ENCODE measurements around the gene CCDC136. TPM values are rescaled to one million over a fixed set of nuclear protein-coding genes. Genes with fewer than 3 reads are reported as not detected.

Gene CCDC136
- total RNA-seq, 1 donor from 2014 or later, result 3.0 TPM

DNA sequence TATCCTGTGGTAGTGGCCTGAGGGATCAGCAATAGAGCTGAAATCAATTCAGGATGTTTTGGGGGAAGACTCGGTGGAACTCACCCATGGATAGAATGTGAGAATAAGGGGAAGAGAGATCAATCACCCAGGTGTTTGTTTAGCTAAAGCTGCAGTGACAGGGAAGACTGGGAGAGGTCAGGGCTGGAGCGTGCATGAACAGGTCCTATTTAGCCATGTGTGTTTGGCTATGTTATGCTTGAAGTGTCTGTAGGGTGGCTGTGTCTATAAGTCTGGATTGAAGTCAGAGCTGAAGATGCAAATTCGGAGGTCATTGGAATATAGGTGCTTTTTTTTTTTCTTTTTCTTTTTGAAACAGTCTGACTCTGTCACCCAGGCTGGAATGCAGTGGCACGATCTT is 75.5 kb downstream of the CCDC136 start:
- Histone ChIP-seq H3K36me3 (peaks cover 18% of the 10 kb centered on the region), H3K9me3 (no peaks in the 10 kb centered on the region), H3K27me3 (ENCODE audit: low read depth) (peaks cover 11% of the 10 kb centered on the region), H3K4me1 (peaks cover 36% of the 10 kb centered on the region), H3K4me3 (no peak overlapping the region), H3K27ac (no peak overlapping the region)
- TF ChIP-seq, protein P1, sequence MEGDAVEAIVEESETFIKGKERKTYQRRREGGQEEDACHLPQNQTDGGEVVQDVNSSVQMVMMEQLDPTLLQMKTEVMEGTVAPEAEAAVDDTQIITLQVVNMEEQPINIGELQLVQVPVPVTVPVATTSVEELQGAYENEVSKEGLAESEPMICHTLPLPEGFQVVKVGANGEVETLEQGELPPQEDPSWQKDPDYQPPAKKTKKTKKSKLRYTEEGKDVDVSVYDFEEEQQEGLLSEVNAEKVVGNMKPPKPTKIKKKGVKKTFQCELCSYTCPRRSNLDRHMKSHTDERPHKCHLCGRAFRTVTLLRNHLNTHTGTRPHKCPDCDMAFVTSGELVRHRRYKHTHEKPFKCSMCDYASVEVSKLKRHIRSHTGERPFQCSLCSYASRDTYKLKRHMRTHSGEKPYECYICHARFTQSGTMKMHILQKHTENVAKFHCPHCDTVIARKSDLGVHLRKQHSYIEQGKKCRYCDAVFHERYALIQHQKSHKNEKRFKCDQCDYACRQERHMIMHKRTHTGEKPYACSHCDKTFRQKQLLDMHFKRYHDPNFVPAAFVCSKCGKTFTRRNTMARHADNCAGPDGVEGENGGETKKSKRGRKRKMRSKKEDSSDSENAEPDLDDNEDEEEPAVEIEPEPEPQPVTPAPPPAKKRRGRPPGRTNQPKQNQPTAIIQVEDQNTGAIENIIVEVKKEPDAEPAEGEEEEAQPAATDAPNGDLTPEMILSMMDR (IDR thresholded peaks at IDR 0.05), result no peak
- intact Hi-C loops (cut with DNase I), result no loop called here
- ATAC-seq (no peak), DNase-seq (no peak)

DNA sequence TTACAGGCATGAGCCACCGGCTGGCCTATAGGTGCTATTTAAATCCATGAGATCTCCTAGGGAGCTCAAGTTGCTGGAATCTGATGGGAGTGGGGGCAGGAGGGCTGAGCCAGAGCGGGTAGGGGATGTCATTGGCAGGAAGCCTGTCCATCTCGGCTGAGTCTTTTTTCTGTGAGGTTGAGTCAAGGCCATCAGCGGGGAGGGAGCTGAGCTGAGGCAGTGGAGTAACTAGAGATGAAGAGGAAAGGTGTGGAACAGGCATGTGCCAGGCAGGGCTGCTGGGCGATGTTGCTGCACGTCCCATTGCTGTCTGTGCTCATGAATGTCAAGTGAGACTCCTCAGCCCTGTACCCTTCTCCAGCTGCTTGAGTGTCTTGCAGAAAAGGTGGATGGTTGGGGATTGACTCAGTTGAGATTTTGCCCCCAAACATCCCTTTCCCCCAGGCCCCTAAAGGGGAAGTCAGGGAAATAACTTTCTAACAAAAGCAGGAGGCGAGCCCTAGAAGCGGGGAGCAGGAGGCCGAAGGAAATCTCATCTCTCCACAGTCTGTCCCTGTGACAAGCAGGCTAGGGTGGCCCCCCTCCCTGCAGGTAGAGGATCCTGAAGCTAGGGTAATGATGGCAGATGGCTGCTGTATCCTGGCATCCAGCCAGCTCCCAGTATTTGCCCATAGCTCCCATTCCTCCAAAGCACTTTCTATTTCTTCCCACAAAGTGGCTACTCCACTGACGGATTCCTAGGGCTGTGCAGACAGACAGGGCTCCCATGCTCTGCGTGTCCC is 76.3 kb downstream of the CCDC136 start:
- H3K27me3 ChIP-seq (ENCODE audit: low read depth), result peaks cover 11% of the 10 kb centered on the region
- no peak for DNase-seq
- peaks cover 36% of the 10 kb centered on the region for H3K4me1 ChIP-seq
- H3K4me3 ChIP-seq, result no peak overlapping the region
- H3K9me3 ChIP-seq, result no peaks in the 10 kb centered on the region
- no peak overlapping the region for H3K27ac ChIP-seq
- peaks cover 18% of the 10 kb centered on the region for H3K36me3 ChIP-seq
- ATAC-seq, result no peak
- TF ChIP-seq, protein P1 (IDR thresholded peaks at IDR 0.05), result no peak
- intact Hi-C loops (cut with DNase I), result no loop called here

DNA sequence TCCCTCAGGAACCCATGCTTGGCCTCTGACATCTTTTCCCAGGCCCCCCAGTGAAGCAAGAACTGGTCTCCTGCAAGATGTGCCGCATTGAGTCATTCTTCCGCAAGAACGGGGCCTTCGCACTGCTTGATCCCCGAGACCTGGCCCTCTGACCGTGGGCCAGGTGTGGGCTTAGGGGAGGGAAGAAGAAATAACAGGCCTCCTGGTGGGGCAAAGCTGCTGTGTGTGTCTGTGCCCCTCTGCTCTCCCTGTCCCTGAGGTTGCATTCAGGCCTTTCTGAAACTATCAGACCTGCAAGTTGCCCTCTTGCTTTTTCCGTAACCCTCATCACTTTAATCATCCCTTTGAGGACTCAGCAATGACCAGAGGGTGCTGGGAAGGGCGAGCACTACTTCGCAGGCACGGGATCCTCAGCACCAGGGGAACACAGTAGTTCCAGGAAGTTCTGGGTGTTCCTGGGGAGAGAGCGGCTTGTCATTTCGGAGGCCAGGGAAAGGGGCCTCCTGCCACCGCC is 76.9 kb downstream of the CCDC136 start:
- Histone ChIP-seq H3K9me3 (no peaks in the 10 kb centered on the region), H3K4me1 (peaks cover 31% of the 10 kb centered on the region), H3K27ac (no peak overlapping the region), H3K36me3 (peaks cover 18% of the 10 kb centered on the region), H3K27me3 (ENCODE audit: low read depth) (peaks cover 11% of the 10 kb centered on the region), H3K4me3 (peak overlapping the region; percentile 64)
- DNase-seq, result no peak
- TF ChIP-seq, protein P1 (IDR thresholded peaks at IDR 0.05), result no peak
- peak; percentile 13 to 23 for ATAC-seq
- intact Hi-C loops (cut with DNase I), result no loop called here

DNA sequence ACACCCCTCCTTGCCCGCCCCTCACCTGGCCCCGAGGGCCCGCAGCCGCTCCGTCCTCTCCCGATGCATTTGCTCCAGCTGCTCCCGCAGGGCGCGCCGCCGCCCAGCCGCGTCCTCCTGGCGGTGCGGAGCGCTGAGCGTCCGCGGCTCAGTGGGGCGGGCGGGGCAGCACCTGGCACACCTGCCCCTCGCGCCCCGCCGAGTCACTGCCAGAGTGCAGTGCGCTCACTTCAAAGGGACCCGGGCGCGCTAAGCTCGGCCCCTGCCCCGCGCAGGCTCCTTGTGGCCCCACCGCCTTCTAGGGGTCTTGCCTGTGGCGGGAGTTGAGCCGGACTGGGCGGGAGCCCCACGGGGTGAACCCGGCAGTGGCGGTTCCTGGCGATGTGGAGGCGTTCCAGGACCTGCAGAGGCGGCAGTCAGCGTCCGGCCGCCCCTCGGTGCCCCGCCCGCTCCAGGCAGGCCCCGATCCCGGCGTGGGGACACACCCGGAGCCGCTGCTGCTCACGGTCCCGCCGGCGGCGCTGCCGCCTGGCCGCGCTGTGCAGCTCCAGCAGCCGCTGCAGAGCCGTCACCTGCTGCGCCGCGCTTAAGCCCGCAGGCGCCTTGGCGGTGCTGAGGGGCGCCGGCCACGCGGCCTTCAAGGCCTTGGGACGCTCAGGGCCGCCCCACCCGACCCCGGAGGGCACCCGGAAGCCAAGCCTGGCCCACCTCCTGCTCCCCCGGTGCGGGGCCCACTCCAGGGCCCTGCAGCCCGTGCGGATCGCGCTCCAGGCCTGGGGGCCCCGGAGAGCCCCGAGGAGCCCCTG is 77.6 kb downstream of the CCDC136 start:
- H3K4me3 ChIP-seq, result peak overlapping the region; percentile 64
- DNase-seq, result peak; percentile 70

DNA sequence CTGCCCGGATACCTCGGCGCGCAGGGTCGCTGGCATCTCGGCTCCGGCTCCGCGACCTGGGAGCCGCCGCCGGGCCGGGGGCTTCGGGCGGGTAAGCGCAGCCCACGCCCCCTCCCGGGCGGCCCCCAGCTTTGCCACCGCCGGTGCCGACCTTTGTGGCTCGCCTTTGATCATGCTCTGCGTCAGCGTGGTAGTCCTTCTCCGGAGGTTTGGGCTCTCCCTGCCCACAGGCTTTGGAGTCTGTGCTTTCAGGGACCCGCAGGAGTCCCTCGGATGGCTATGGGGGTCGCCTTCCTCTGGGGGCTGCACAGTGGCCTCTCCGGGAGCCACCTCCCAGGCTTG is 78.1 kb downstream of the CCDC136 start:
- intact Hi-C loops (cut with DNase I), result no loop called here
- ATAC-seq, result no peak
- Histone ChIP-seq H3K9me3 (no peaks in the 10 kb centered on the region), H3K27ac (no peak overlapping the region), H3K27me3 (ENCODE audit: low read depth) (peaks cover 11% of the 10 kb centered on the region), H3K4me3 (peak overlapping the region; percentile 64), H3K4me1 (peaks cover 23% of the 10 kb centered on the region), H3K36me3 (peaks cover 14% of the 10 kb centered on the region)
- DNase-seq, result no peak
- TF ChIP-seq, protein P1 (IDR thresholded peaks at IDR 0.05), result no peak

More for the DNA sequence above, 77.6 kb downstream of the CCDC136 start:
- no peaks in the 10 kb centered on the region for H3K9me3 ChIP-seq
- TF ChIP-seq, protein P1 (IDR thresholded peaks at IDR 0.05), result peak; percentile 18
- peaks cover 25% of the 10 kb centered on the region for H3K4me1 ChIP-seq
- H3K27ac ChIP-seq, result no peak overlapping the region
- peak; percentile 84 to 86 for ATAC-seq
- H3K27me3 ChIP-seq (ENCODE audit: low read depth), result peaks cover 11% of the 10 kb centered on the region
- intact Hi-C loops (cut with DNase I), result no loop called here
- peaks cover 18% of the 10 kb centered on the region for H3K36me3 ChIP-seq
